UCSD-AML1 (cell line): Measurements from ENCODE around the gene GGA3.
"Not testable (repeated sequence)": the region's sequence is repeated elsewhere in the genome, so short reads cannot be mapped to it uniquely, and the experiment has no call there.

Source experiments
- DNase-seq: peaks from one replicate; lab custom pipeline; 2025; ENCODE audit not compliant: unreplicated experiment; lab: John Stamatoyannopoulos, UW

Gene GGA3

GRCh38 chr17:75227729-75228128 lies 33.7 kb downstream of the GGA3 start:
- no peak for DNase-seq

- DNase-seq: no peak
Measured at GRCh38 chr17:75225016-75225415, 36.4 kb downstream of the GGA3 start.

- DNase-seq: no peak
Measured at GRCh38 chr17:75219815-75220214, 41.6 kb downstream of the GGA3 start.

- no peak for DNase-seq
Measured at GRCh38 chr17:75218131-75218530, 43.3 kb downstream of the GGA3 start.

GRCh38 chr17:75209061-75209460 lies 52.3 kb downstream of the GGA3 start:
- no peak for DNase-seq

GRCh38 chr17:75208161-75208560 lies 53.2 kb downstream of the GGA3 start:
- DNase-seq: no peak

- no peak for DNase-seq
Measured at GRCh38 chr17:75207760-75208159, 53.6 kb downstream of the GGA3 start.

- DNase-seq: not testable (repeated sequence)
Measured at GRCh38 chr17:75207050-75207407, 54.4 kb downstream of the GGA3 start.

GRCh38 chr17:75205793-75206163 lies 55.6 kb downstream of the GGA3 start:
- DNase-seq: no peak

- peak; percentile 93 for DNase-seq
Measured at GRCh38 chr17:75205037-75205792, 56.2 kb downstream of the GGA3 start, which contains the start of gene NUP85. NUP85 (plus strand) TSS chr17:75205679; CDS start chr17:75205762, 83 bp downstream.

GRCh38 chr17:75199886-75200618 lies 61.4 kb downstream of the GGA3 start:
- no peak for DNase-seq

- no peak for DNase-seq
Measured at GRCh38 chr17:75194879-75195278, 66.5 kb downstream of the GGA3 start.

- no peak for DNase-seq
Measured at GRCh38 chr17:75191584-75191983, 69.8 kb downstream of the GGA3 start.

- no peak for DNase-seq
Measured at GRCh38 chr17:75188614-75189013, 72.8 kb downstream of the GGA3 start.
